Activated naive CD4-positive, alpha-beta T cell treated with anti-CD3 and anti-CD28 coated beads, Interleukin-2, amount 50 U/mL, for 72 hours (primary cell): ENCODE results near the gene FBXO10. TPM values are rescaled to one million over a fixed set of nuclear protein-coding genes. Genes with fewer than 3 reads are reported as not detected.
"Not testable (repeated sequence)": the region's sequence is repeated elsewhere in the genome, so short reads cannot be mapped to it uniquely, and the experiment has no call there.

ENCODE experiments used
- ATAC-seq, 2 donors: fragments of 150-1000 bp; cut with Tn5 transposase; 2 replicates each; pipeline ENCODE4 v1.10.0; 2021; ENCODE audit warnings: mild to moderate bottlenecking in 2 of 2, moderate library complexity in 2 of 2
- DNase-seq, 2 donors: peaks; one replicate each; pipeline ENCODE4 v3.0.0; 2021 to 2022; ENCODE audit warnings: low spot score in 2 of 2
- H3K27ac Mint-ChIP-seq, 2 donors: one replicate each; pipeline ENCODE4 v1.8.0; 2022; ENCODE audit warnings: mild to moderate bottlenecking in 2 of 2, mixed read lengths in 2 of 2
- H3K36me3 Mint-ChIP-seq, 2 donors: one replicate each; pipeline ENCODE4 v1.8.0; 2022; ENCODE audit warnings: mixed read lengths in 2 of 2
- H3K9me3 Mint-ChIP-seq, 2 donors: one replicate each; pipeline ENCODE4 v1.8.0; 2022; ENCODE audit warnings: mixed read lengths in 2 of 2
- total RNA-seq, 2 donors: library from RNA; stranded (reverse); gene quantifications; one replicate each; pipeline ENCODE4 v1.2.3, GENCODE V29; 2022

Gene FBXO10
- total RNA-seq, 2 donors from 2014 or later = 1.3 to 1.4 TPM

- not testable (repeated sequence) for H3K9me3 Mint-ChIP-seq, DNase-seq, H3K36me3 Mint-ChIP-seq, ATAC-seq
- H3K27ac Mint-ChIP-seq = peak overlapping the region in 1 of 2 donors; percentile 48
These were observed 66.1 kb downstream of the FBXO10 start for GRCh38 chr9:37510053-37510452.

GRCh38 chr9:37509536-37509935 lies 66.6 kb downstream of the FBXO10 start:
- peaks cover 0 to 8% of the 10 kb centered on the region in 2 donors for H3K36me3 Mint-ChIP-seq
- DNase-seq (no peak), ATAC-seq (no peak)
- peak overlapping the region in 1 of 2 donors; percentile 48 for H3K27ac Mint-ChIP-seq
- H3K9me3 Mint-ChIP-seq = no peaks in the 10 kb centered on the region

- DNase-seq = no peak
- ATAC-seq = no peak
- Mint-ChIP-seq H3K9me3 (no peaks in the 10 kb centered on the region), H3K36me3 (peaks cover 2 to 9% of the 10 kb centered on the region in 2 donors), H3K27ac (peak overlapping the region; percentile 37 to 65)
These were observed 67.4 kb downstream of the FBXO10 start for GRCh38 chr9:37508834-37509206.

GRCh38 chr9:37508135-37508833 lies 67.9 kb downstream of the FBXO10 start:
- DNase-seq (no peak), ATAC-seq (no peak)
- peak overlapping the region; percentile 37 to 72 for H3K27ac Mint-ChIP-seq
- H3K36me3 Mint-ChIP-seq = peaks cover 8 to 14% of the 10 kb centered on the region in 2 donors
- no peaks in the 10 kb centered on the region for H3K9me3 Mint-ChIP-seq

- no peak for ATAC-seq
- Mint-ChIP-seq H3K27ac (peak overlapping the region in 1 of 2 donors; percentile 72), H3K9me3 (no peaks in the 10 kb centered on the region), H3K36me3 (peaks cover 12 to 19% of the 10 kb centered on the region in 2 donors)
- DNase-seq = no peak
These were observed 68.5 kb downstream of the FBXO10 start for GRCh38 chr9:37507566-37508134.

GRCh38 chr9:37504605-37505004 lies 71.6 kb downstream of the FBXO10 start:
- DNase-seq = no peak
- H3K27ac Mint-ChIP-seq = peak overlapping the region; percentile 40 to 45
- no peaks in the 10 kb centered on the region for H3K9me3 Mint-ChIP-seq
- peaks cover 19 to 40% of the 10 kb centered on the region in 2 donors for H3K36me3 Mint-ChIP-seq
- no peak for ATAC-seq

- DNase-seq (no peak), ATAC-seq (peak; percentile 58 to 90)
- Mint-ChIP-seq H3K27ac (peak overlapping the region; percentile 52 to 84), H3K36me3 (peaks cover 19 to 40% of the 10 kb centered on the region in 2 donors), H3K9me3 (no peaks in the 10 kb centered on the region)
These were observed 72.4 kb downstream of the FBXO10 start for GRCh38 chr9:37503736-37504135.

GRCh38 chr9:37501957-37502596 lies 74.1 kb downstream of the FBXO10 start:
- peak overlapping the region; percentile 16 to 52 for H3K27ac Mint-ChIP-seq
- no peak for ATAC-seq
- DNase-seq = peak in 1 of 2 donors; percentile 26
- H3K36me3 Mint-ChIP-seq = peaks cover 19 to 36% of the 10 kb centered on the region in 2 donors
- H3K9me3 Mint-ChIP-seq = no peaks in the 10 kb centered on the region

GRCh38 chr9:37499297-37499696 lies 76.9 kb downstream of the FBXO10 start:
- ATAC-seq (no peak), DNase-seq (no peak)
- Mint-ChIP-seq H3K9me3 (no peaks in the 10 kb centered on the region), H3K36me3 (peaks cover 26 to 42% of the 10 kb centered on the region in 2 donors), H3K27ac (peak overlapping the region in 1 of 2 donors; percentile 55)

GRCh38 chr9:37498457-37498856 lies 77.7 kb downstream of the FBXO10 start:
- ATAC-seq (no peak), DNase-seq (no peak)
- peak overlapping the region in 1 of 2 donors; percentile 72 for H3K27ac Mint-ChIP-seq
- H3K9me3 Mint-ChIP-seq = no peaks in the 10 kb centered on the region
- H3K36me3 Mint-ChIP-seq = peaks cover 23 to 41% of the 10 kb centered on the region in 2 donors

GRCh38 chr9:37497320-37497719 lies 78.9 kb downstream of the FBXO10 start:
- no peak for DNase-seq
- Mint-ChIP-seq H3K36me3 (peaks cover 25 to 43% of the 10 kb centered on the region in 2 donors), H3K27ac (no peak overlapping the region), H3K9me3 (no peaks in the 10 kb centered on the region)
- ATAC-seq = no peak

- peak overlapping the region in 1 of 2 donors; percentile 82 for H3K27ac Mint-ChIP-seq
- H3K36me3 Mint-ChIP-seq = peaks cover 26 to 30% of the 10 kb centered on the region in 2 donors
- DNase-seq = peak in 1 of 2 donors; percentile 30
- ATAC-seq = no peak
- H3K9me3 Mint-ChIP-seq = no peaks in the 10 kb centered on the region
These were observed 80.2 kb downstream of the FBXO10 start for GRCh38 chr9:37496020-37496419.

- ATAC-seq = no peak
- Mint-ChIP-seq H3K36me3 (peaks cover 28% of the 10 kb centered on the region in 2 donors), H3K9me3 (no peaks in the 10 kb centered on the region), H3K27ac (peak overlapping the region in 1 of 2 donors; percentile 82)
- DNase-seq = no peak
These were observed 80.6 kb downstream of the FBXO10 start for GRCh38 chr9:37495571-37495970.

- peaks cover 29 to 37% of the 10 kb centered on the region in 2 donors for H3K36me3 Mint-ChIP-seq
- no peak for ATAC-seq
- no peak overlapping the region for H3K27ac Mint-ChIP-seq
- H3K9me3 Mint-ChIP-seq = no peaks in the 10 kb centered on the region
- no peak for DNase-seq
These were observed 84.2 kb downstream of the FBXO10 start for GRCh38 chr9:37491939-37492338.

- no peak for DNase-seq
- no peak for ATAC-seq
- peak overlapping the region; percentile 92 to 95 for H3K27ac Mint-ChIP-seq
- peaks cover 25 to 27% of the 10 kb centered on the region in 2 donors for H3K36me3 Mint-ChIP-seq
- H3K9me3 Mint-ChIP-seq = peaks cover 0 to 4% of the 10 kb centered on the region in 2 donors
These were observed 89.3 kb downstream of the FBXO10 start for GRCh38 chr9:37486616-37487548.

- Mint-ChIP-seq H3K36me3 (peaks cover 25 to 27% of the 10 kb centered on the region in 2 donors), H3K9me3 (peaks cover 0 to 4% of the 10 kb centered on the region in 2 donors), H3K27ac (peak overlapping the region; percentile 92 to 95)
- ATAC-seq (no peak), DNase-seq (no peak)
These were observed 89.9 kb downstream of the FBXO10 start for GRCh38 chr9:37486256-37486615.
